ENCODE data around the gene HNRNPUL1. TPM values are rescaled to one million over a fixed set of nuclear protein-coding genes. Genes with fewer than 3 reads are reported as not detected.

HNRNPUL1 gene
- total and polyA plus RNA-seq, 10 of the 15 experiments (the other 5 are each of a cell fraction or from before 2014, with no cell fraction given): 11.1 to 276 (median 117) TPM

GRCh38 chr19:41308450-41309179, 44.4 kb downstream of the HNRNPUL1 start (continued):
- TF ChIP-seq CUX1 (IDR thresholded peaks at IDR 0.05; ENCODE audit: insufficient replicate concordance, low read depth, low read length): no peak
- 0 out of 2 replicates have a peak, but pooled peaks have one; percentile 17 for TF ChIP-seq FOXK2 (IDR thresholded peaks at IDR 0.05)
- no peak for TF ChIP-seq PKNOX1 (IDR thresholded peaks at IDR 0.05)
- TF ChIP-seq SREBF1 (IDR thresholded peaks at IDR 0.05; ENCODE audit: low read length): no peak
- TF ChIP-seq SMAD5 (IDR thresholded peaks at IDR 0.05; ENCODE audit: low read depth): no peak
- TF ChIP-seq MXI1 (IDR thresholded peaks at IDR 0.05; ENCODE audit: low read depth, low read length): peak; percentile 53; the same call in 1 of the 2 replicates
- TF ChIP-seq NR2F1 (conservative IDR thresholded peaks at IDR 0.05): no peak
- 0 out of 2 replicates have a peak, but pooled peaks have one; percentile 12 for TF ChIP-seq TAF1 (IDR thresholded peaks at IDR 0.05; ENCODE audit: borderline replicate concordance, low read depth, low read length)
- peak; percentile 17; the same call in 1 of the 2 replicates for TF ChIP-seq POLR2A (IDR thresholded peaks at IDR 0.05; ENCODE audit: low read depth, low read length)
- TF ChIP-seq NFYB (IDR thresholded peaks at IDR 0.05; ENCODE audit: insufficient read depth, low read depth, low read length): no peak
- peak; percentile 22; the same call in 1 of the 2 replicates for TF ChIP-seq RUNX3 (IDR thresholded peaks at IDR 0.05; ENCODE audit: low read length)
- TF ChIP-seq MEF2B (IDR thresholded peaks at IDR 0.05; ENCODE audit: partially characterized antibody, poor library complexity, severe bottlenecking): no peak
- no peak for TF ChIP-seq USF1 (IDR thresholded peaks at IDR 0.05; ENCODE audit: borderline replicate concordance, extremely low read length, insufficient read depth, low read depth, low read length)
- TF ChIP-seq TARDBP (IDR thresholded peaks at IDR 0.05; ENCODE audit: borderline replicate concordance): no peak
- no peak for TF ChIP-seq KDM1A (IDR thresholded peaks at IDR 0.05; ENCODE audit: borderline replicate concordance)
- no peak for TF ChIP-seq ZNF24 (IDR thresholded peaks at IDR 0.05)
- peak; percentile 66; the same call in 1 of the 2 replicates for TF ChIP-seq EED (IDR thresholded peaks at IDR 0.05; ENCODE audit: low read depth)
- TF ChIP-seq CBFB (IDR thresholded peaks at IDR 0.05; ENCODE audit: low read depth): no peak
- no peak for TF ChIP-seq HCFC1 (IDR thresholded peaks at IDR 0.05; ENCODE audit: low read length)
- TF ChIP-seq ZBED1 (IDR thresholded peaks at IDR 0.05; ENCODE audit: borderline replicate concordance): peak; percentile 50; the same call in 1 of the 2 replicates
- TF ChIP-seq ZNF217 (IDR thresholded peaks at IDR 0.05): no peak
- TF ChIP-seq TCF3 (IDR thresholded peaks at IDR 0.05; ENCODE audit: borderline replicate concordance, insufficient read depth, low read depth, low read length): no peak
- TF ChIP-seq HSF1 (IDR thresholded peaks at IDR 0.05; ENCODE audit: low read depth, low read length): no peak
- TF ChIP-seq IRF4 (IDR thresholded peaks at IDR 0.05; ENCODE audit: low read depth, low read length): 0 out of 2 replicates have a peak, but pooled peaks have one; percentile 22
